DMS53 treated with DMSO at 0.1 percent for 48 hours (cell line): ENCODE data around the gene ZNF784.
A peak's percentile ranks its signal among the peaks of the same experiment; 100 is the strongest.
"Not testable (repeated sequence)": the region's sequence is repeated elsewhere in the genome, so short reads cannot be mapped to it uniquely, and the experiment has no call there.

ENCODE experiments used
- DNase-seq: peaks from one replicate; lab custom pipeline; 2025; ENCODE audit not compliant: unreplicated experiment; lab: John Stamatoyannopoulos, UW

Gene ZNF784

DNA sequence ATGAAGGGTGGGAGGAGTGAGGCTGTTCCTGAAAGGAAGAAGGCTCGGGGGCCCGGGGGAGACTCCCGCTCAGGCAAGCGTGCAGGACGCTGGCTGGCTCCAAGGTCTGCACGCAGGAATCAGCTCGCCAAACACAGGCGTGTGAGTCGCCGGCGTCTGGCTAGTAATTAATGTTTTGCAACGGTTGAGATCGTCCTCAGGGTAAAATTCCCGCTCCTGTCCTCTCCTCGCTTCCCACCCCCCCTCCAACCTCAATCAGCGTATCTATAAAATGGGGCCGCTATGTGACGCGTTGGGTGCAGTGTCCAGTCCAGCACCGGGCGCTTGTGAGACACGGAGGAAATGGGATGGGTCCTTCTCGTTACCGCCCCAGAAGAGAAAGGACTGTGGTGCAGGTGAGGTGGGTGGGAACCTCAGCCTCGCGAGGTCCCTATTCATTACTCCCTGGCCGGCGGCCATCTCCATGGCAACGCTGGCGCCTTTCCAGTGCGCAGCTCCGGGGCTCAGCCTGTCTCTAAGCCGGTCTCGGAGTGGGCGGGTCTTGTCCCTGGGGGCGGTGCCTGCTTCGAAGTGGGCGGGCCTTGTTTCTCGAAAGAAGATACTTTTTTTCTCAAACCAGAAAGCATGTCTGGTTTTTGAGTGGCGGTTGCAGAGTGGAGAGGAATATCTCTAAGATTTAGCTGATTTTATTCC, 37.2 kb downstream of the ZNF784 start:
- DNase-seq = peak; percentile 94

- DNase-seq = no peak
Measured at GRCh38 chr19:55585658-55586339, 38.6 kb downstream of the ZNF784 start.

- DNase-seq = no peak
Measured at GRCh38 chr19:55584871-55585270, 39.5 kb downstream of the ZNF784 start.

DNA sequence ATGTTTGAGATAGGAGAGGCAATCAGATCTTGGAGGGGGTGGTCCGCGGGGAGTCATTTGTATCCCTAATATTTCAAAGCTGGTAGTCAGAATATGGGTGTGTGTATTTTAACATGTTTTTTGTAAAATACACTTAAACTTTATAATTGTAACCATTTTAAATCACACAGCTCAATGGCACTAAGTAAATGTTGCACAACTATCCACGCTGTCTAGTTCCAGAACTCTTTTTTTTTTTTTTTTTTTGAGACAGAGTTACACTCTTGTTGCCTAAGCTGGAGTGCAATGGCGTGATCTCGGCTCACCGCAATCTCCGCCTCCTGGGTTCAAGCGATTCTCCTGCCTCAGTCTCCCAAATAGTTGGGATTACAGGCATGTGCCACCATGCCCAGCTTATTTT, 40.5 kb downstream of the ZNF784 start:
- DNase-seq = not testable (repeated sequence)

GRCh38 chr19:55582284-55582683, 42.1 kb downstream of the ZNF784 start:
- not testable (repeated sequence) for DNase-seq

GRCh38 chr19:55581823-55582223, 42.5 kb downstream of the ZNF784 start:
- DNase-seq = peak; percentile 82

GRCh38 chr19:55581145-55581822, 43.1 kb downstream of the ZNF784 start:
- peak; percentile 55 for DNase-seq

DNA sequence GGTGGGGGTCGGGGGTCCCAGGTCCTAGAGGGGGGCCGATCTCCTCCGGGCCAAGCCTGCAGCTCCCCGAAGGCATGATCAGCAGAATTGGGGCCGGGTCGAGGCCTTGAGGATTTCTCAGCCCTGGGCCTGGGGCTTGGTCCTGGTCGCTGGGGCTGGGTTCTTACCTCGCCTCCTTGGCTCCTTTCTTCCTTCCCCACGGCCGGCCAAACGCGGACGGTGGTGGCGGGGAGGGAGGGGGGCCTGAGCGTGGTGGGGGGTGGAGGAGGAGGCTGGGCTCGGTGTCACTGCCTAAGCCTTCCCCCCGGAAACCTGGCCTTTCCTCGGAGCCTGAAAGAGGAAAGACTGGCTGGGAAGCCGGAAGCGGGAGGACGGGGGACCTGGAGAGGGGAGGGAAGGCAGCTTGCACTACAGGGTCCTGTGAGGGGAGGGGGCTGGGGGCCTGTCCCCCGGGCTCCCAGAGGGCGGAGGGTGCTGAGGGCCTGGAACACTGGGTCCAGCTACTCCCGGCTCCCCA, 43.7 kb downstream of the ZNF784 start, which contains the start of gene ZNF579:
TSS of gene ZNF579 (minus strand) at position 221 of the 517 bp plus-strand sequence. CDS start 1,209 bp downstream, outside the sequence.
- DNase-seq = peak; percentile 70

DNA sequence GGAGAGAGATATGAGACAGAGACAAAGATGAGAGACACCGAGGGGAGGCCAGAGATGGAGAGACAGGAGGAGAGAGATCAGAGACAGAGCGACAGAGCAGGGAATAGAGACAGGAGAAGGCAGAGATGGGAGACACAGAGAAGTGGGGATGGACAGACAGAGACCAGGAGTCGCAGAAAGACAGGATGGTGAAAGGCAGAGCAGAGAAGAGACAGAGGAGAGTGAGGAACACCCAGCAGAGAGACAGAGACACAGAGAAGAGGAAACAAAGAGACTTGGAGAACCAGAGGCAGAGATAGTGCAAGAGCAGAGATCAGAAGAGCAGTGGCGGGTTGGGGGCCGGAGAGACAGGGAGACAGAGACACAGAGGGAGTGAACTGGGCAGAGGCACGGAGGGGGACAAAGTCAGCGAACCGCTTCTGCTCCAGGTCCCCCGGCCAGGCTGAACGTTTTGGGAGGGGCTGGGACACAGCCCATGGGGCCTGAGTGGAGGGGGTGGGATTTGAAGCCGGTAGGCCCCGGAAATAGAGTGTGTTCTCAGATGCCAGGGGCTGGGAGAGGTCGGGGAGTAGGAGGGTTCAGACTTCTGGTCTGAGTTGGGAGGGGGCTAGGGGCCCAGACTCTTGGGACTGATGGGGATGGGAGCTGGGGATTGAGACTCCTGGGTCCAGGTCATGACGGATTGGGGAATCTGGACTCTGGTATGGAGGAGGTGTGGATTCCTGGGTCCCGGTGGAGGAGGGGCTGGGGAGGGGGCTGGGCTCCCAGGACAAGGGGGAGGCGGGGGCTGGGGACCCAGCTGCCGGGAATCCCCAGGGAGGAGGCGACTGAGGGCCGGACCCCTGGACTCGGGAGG, 44.4 kb downstream of the ZNF784 start:
- DNase-seq = no peak

- no peak for DNase-seq
Measured at GRCh38 chr19:55578761-55579747, 45.3 kb downstream of the ZNF784 start.

- DNase-seq = no peak
Measured at GRCh38 chr19:55578031-55578760, 46.2 kb downstream of the ZNF784 start.

DNA sequence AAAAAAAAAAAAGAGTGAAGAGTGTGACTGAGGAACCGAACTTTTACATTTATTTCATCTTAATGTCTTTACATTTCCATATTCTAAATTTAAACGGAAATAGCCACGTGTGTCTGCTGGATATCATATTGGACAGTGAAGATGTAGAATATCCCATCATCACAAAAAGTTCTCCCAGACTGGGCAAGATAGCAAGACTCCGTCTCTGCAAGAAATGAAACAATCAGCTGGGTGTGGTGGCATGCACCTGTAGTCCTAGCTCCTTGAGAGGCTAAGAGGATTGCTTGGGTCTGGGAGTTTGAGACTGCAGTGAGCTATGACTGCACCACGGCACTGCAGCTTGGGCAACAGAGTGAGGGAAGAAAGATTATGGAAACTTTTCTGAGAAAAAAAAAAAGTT, 47.6 kb downstream of the ZNF784 start:
- no peak for DNase-seq

- not testable (repeated sequence) for DNase-seq
Measured at GRCh38 chr19:55573929-55574328, 50.4 kb downstream of the ZNF784 start.
